Thymus (tissue), 11 donors: Measurements from ENCODE around the gene LFNG. TPM values are rescaled to one million over a fixed set of nuclear protein-coding genes. Genes with fewer than 3 reads are reported as not detected.

Experiments used
- DNase-seq, 9 donors: peaks; one replicate each; pipeline ENCODE4 v3.0.0-alpha.2; 2013; ENCODE audit warnings: low spot score in 9 of 9, low read depth in 6 of 9, missing footprints in 1 of 9
- H3K27ac ChIP-seq, 2 donors: one replicate each; pipeline ENCODE4 v1.5.1; 2013; ENCODE audit warnings: control low read depth in 1 of 2, low read depth in 1 of 2, low read length in 1 of 2, mild to moderate bottlenecking in 1 of 2, moderate library complexity in 1 of 2
- H3K27me3 ChIP-seq, 2 donors: one replicate each; pipeline ENCODE4 v1.5.1; 2013; ENCODE audit warnings: low read length in 1 of 2; ENCODE audit not compliant: control insufficient read depth in 2 of 2, insufficient read depth in 1 of 2
- H3K36me3 ChIP-seq, 2 donors: one replicate each; pipeline ENCODE4 v1.5.1; 2013; ENCODE audit warnings: low read length in 1 of 2, mild to moderate bottlenecking in 1 of 2, moderate library complexity in 1 of 2; ENCODE audit not compliant: control insufficient read depth in 2 of 2, insufficient read depth in 2 of 2
- H3K4me1 ChIP-seq, 2 donors: one replicate each; pipeline ENCODE4 v1.5.1; 2013; ENCODE audit warnings: low read length in 2 of 2; ENCODE audit not compliant: control insufficient read depth in 2 of 2, insufficient read depth in 2 of 2
- H3K4me3 ChIP-seq, 2 donors: one replicate each; pipeline ENCODE4 v1.5.1; 2013; ENCODE audit warnings: low read length in 2 of 2, control low read depth in 1 of 2, mild to moderate bottlenecking in 1 of 2
- H3K9me3 ChIP-seq, 2 donors: one replicate each; pipeline ENCODE4 v1.5.1; 2013; ENCODE audit warnings: low read length in 1 of 2, mild to moderate bottlenecking in 1 of 2; ENCODE audit not compliant: control insufficient read depth in 2 of 2, insufficient read depth in 1 of 2
- WGBS: extraction: QIAGEN DNeasy Blood & Tissue Kit; methylation state at CpG from one replicate; pipeline ENCODE4 v1.1.7; 2013; 5-methylcytosine and 5-hydroxymethylcytosine counted together
- polyA plus RNA-seq: library from polyadenylated mRNA; stranded (reverse); fragments of 200-250 nt; gene quantifications from one replicate; pipeline ENCODE4 v1.2.3, GENCODE V29; 2013
- total RNA-seq: library from RNA; stranded (reverse); fragments of 120-200 nt; gene quantifications from one replicate; pipeline ENCODE4 v1.2.4, GENCODE V29; 2013
- donor health status: healthy.

The LFNG gene
- total and polyA plus RNA-seq, 2 donors: 10.1 to 13.6 TPM

GRCh38 chr7:2511769-2512168, 7.8 kb upstream of the LFNG start:
- H3K27me3 ChIP-seq: peaks cover 0 to 16% of the 10 kb centered on the region in 2 donors
- DNase-seq: no peak
- no peaks in the 10 kb centered on the region for H3K36me3 ChIP-seq
- peak overlapping the region; percentile 75 to 93 for H3K27ac ChIP-seq
- H3K4me1 ChIP-seq: peaks cover 48 to 60% of the 10 kb centered on the region in 2 donors
- H3K9me3 ChIP-seq: peaks cover 0 to 2% of the 10 kb centered on the region in 2 donors
- WGBS: 32% methylated on average over 18 of the region's 18 CpGs
- H3K4me3 ChIP-seq: peak overlapping the region in 1 of 2 donors; percentile 34

DNA sequence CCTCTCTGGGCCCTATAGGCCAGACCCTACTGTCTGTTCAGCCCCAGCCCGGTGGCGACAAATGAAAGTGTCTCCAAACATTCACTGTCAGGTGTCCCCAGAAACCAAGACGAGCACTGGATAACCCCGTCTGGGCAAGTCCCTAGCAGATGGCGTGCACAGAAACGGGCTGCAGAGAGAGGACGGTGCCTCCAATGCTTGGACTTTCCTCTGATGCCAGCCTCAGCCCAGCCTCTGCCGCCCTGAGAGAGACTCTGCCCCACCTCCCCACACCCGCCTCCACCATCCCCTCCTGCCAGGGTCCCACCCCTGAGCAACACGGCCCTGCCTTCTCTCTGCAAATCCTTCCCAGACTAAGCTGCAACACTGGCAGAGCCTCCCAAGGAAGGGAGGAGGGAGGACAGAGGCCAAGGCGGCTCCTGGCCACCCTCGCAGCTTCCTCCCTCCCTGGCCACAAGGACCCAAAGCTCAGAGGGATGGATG, 7.4 kb upstream of the LFNG start:
- H3K4me3 ChIP-seq: no peak overlapping the region
- H3K9me3 ChIP-seq: peaks cover 0 to 2% of the 10 kb centered on the region in 2 donors
- no peaks in the 10 kb centered on the region for H3K36me3 ChIP-seq
- DNase-seq: peak in 1 of 9 donors; percentile 37
- 59% methylated on average over 12 of the region's 12 CpGs for WGBS
- H3K4me1 ChIP-seq: peaks cover 48 to 60% of the 10 kb centered on the region in 2 donors
- peaks cover 1 to 21% of the 10 kb centered on the region in 2 donors for H3K27me3 ChIP-seq
- peak overlapping the region; percentile 75 to 93 for H3K27ac ChIP-seq

- H3K36me3 ChIP-seq: no peaks in the 10 kb centered on the region
- peak overlapping the region in 1 of 2 donors; percentile 93 for H3K27ac ChIP-seq
- H3K4me3 ChIP-seq: no peak overlapping the region
- H3K27me3 ChIP-seq: peaks cover 4 to 25% of the 10 kb centered on the region in 2 donors
- H3K9me3 ChIP-seq: peaks cover 0 to 2% of the 10 kb centered on the region in 2 donors
- 83% methylated on average over 3 of the region's 3 CpGs for WGBS
- peaks cover 48 to 58% of the 10 kb centered on the region in 2 donors for H3K4me1 ChIP-seq
- DNase-seq: no peak
Measured at GRCh38 chr7:2512713-2513112, 6.9 kb upstream of the LFNG start.

DNA sequence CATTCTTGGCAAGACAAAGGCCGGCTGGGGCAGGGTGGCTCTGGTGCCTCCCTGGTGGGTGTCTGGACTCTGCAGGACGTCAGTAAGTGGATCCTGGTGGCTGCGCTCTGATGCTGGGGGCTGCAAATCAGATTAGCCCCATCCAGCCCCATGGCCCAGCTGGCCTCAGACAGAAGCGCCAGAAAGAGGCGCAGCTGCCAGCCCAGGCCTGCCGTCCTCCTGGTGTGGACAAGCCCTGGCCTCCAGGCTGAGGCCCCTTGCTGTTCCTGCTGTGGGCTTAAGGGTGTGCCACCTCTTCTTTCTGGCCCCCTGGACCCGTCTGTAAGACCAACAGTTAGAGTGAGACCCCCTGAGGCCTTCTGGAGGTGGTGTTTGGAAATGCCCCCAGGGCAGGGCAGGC, 5.9 kb upstream of the LFNG start:
- H3K9me3 ChIP-seq: peaks cover 0 to 2% of the 10 kb centered on the region in 2 donors
- H3K4me1 ChIP-seq: peaks cover 38 to 57% of the 10 kb centered on the region in 2 donors
- no peaks in the 10 kb centered on the region for H3K36me3 ChIP-seq
- H3K27me3 ChIP-seq: peaks cover 14 to 31% of the 10 kb centered on the region in 2 donors
- 95% methylated on average over 7 of the region's 7 CpGs for WGBS
- H3K27ac ChIP-seq: no peak overlapping the region
- no peak for DNase-seq
- H3K4me3 ChIP-seq: no peak overlapping the region

GRCh38 chr7:2514473-2515423, 4.8 kb upstream of the LFNG start:
- Histone ChIP-seq H3K27ac (no peak overlapping the region), H3K27me3 (peaks cover 22 to 36% of the 10 kb centered on the region in 2 donors), H3K4me1 (peaks cover 37 to 52% of the 10 kb centered on the region in 2 donors), H3K9me3 (peaks cover 0 to 2% of the 10 kb centered on the region in 2 donors), H3K4me3 (no peak overlapping the region), H3K36me3 (no peaks in the 10 kb centered on the region)
- 97% methylated on average over 9 of the region's 9 CpGs for WGBS
- DNase-seq: no peak

GRCh38 chr7:2515424-2516193, 4.0 kb upstream of the LFNG start:
- H3K27ac ChIP-seq: no peak overlapping the region
- peaks cover 0 to 2% of the 10 kb centered on the region in 2 donors for H3K9me3 ChIP-seq
- 94% methylated on average over 15 of the region's 15 CpGs for WGBS
- no peaks in the 10 kb centered on the region for H3K36me3 ChIP-seq
- H3K4me3 ChIP-seq: no peak overlapping the region
- no peak for DNase-seq
- peaks cover 32 to 50% of the 10 kb centered on the region in 2 donors for H3K4me1 ChIP-seq
- peaks cover 31 to 43% of the 10 kb centered on the region in 2 donors for H3K27me3 ChIP-seq

DNA sequence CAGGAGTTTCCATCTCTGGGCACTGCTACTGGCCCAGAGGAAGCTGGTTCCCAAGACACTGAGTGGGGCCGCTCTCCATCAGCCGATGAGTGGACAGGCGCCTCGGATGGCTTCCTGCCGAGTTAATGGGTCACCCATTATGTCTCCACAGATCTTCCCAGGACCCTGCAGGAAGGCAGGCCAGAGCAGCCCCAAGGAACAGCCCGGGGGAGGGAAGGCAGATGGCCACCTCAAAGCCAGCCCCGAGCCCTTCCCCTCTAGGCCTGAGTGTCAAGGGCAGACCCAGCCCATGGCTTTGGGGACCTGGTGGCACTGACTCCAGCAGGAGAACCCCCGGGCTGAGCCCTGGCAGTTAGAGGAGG, 3.4 kb upstream of the LFNG start:
- WGBS: 94% methylated on average over 8 of the region's 8 CpGs
- no peak for DNase-seq
- Histone ChIP-seq H3K4me3 (no peak overlapping the region), H3K9me3 (peaks cover 0 to under 1% of the 10 kb centered on the region in 2 donors), H3K4me1 (peaks cover 26 to 48% of the 10 kb centered on the region in 2 donors), H3K27me3 (peaks cover 36 to 49% of the 10 kb centered on the region in 2 donors), H3K36me3 (no peaks in the 10 kb centered on the region), H3K27ac (no peak overlapping the region)

GRCh38 chr7:2517026-2517425, 2.5 kb upstream of the LFNG start:
- peaks cover 45 to 57% of the 10 kb centered on the region in 2 donors for H3K27me3 ChIP-seq
- H3K9me3 ChIP-seq: no peaks in the 10 kb centered on the region
- no peak for DNase-seq
- no peak overlapping the region for H3K4me3 ChIP-seq
- no peak overlapping the region for H3K27ac ChIP-seq
- H3K36me3 ChIP-seq: no peaks in the 10 kb centered on the region
- WGBS: 87% methylated on average over 8 of the region's 8 CpGs
- H3K4me1 ChIP-seq: peaks cover 18 to 48% of the 10 kb centered on the region in 2 donors
